ENCODE results near the gene PCSK4. TPM values are rescaled to one million over a fixed set of nuclear protein-coding genes. Genes with fewer than 3 reads are reported as not detected.
"Not testable (repeated sequence)": the region's sequence is repeated elsewhere in the genome, so short reads cannot be mapped to it uniquely, and the experiment has no call there.

PCSK4 gene
- total RNA-seq, 2 experiments from 2014 or later, result 1.8 to 3.9 TPM

- H3K4me3 Mint-ChIP-seq; POLR2A ChIA-PET; DNase-seq; H3K27ac Mint-ChIP-seq; H3K4me1 Mint-ChIP-seq; H3K36me3 Mint-ChIP-seq (ENCODE audit: low read depth); H3K9me3 Mint-ChIP-seq (ENCODE audit: low read depth); CTCF ChIA-PET; intact Hi-C loops (cut with DNase I, micrococcal nuclease); ATAC-seq: not testable (repeated sequence)
- peaks cover 14% of the 10 kb centered on the region for H3K27me3 Mint-ChIP-seq
Observed at GRCh38 chr19:1519802-1520201, 29.7 kb upstream of the PCSK4 start.

- H3K4me3 Mint-ChIP-seq, result no peak overlapping the region
Observed at GRCh38 chr19:1518471-1518870, 28.3 kb upstream of the PCSK4 start.

DNA sequence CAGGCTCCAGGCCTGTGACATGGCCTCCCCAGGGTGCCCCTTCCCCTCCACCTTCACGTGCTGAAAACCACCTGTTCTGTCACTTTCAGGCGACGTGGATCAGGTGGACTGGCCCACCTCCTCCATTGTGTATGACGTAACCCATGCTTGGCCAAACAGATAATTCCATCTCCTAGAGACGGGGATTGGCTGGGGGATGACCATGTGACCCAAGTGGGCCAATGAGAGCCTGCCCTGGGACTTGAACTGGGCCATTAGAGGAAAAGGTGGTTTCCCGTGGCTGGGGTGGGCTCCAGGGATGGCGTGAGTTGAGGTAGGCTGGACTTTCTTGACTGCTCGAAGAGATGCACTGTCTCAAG lies 26.2 kb upstream of the PCSK4 start:
- Mint-ChIP-seq H3K27me3 (no peaks in the 10 kb centered on the region), H3K36me3 (ENCODE audit: low read depth) (no peaks in the 10 kb centered on the region), H3K4me3 (no peak overlapping the region), H3K4me1 (peaks cover 7% of the 10 kb centered on the region), H3K27ac (no peak overlapping the region), H3K9me3 (ENCODE audit: low read depth) (no peaks in the 10 kb centered on the region)
- no peak for ATAC-seq
- intact Hi-C loops (cut with DNase I, micrococcal nuclease), result no loop called here
- CTCF ChIA-PET, result interaction anchor here (0.6 kb wide), 1 partner anchor 381 kb away, joined by 3 read pairs; no protein-coding TSS in a partner anchor
- POLR2A ChIA-PET, result interaction anchor here (0.7 kb wide), 1 partner anchor 434 kb away, joined by 5 read pairs; no protein-coding TSS in a partner anchor
- no peak for DNase-seq

More at GRCh38 chr19:1518471-1518870, 28.3 kb upstream of the PCSK4 start:
- ATAC-seq (no peak), DNase-seq (no peak)
- peaks cover 8% of the 10 kb centered on the region for H3K27me3 Mint-ChIP-seq
- intact Hi-C loops (cut with DNase I, micrococcal nuclease), result no loop called here
- H3K36me3 Mint-ChIP-seq (ENCODE audit: low read depth), result no peaks in the 10 kb centered on the region
- no peak overlapping the region for H3K27ac Mint-ChIP-seq
- ChIA-PET POLR2A (no interaction called here), CTCF (no interaction called here)
- H3K9me3 Mint-ChIP-seq (ENCODE audit: low read depth), result no peaks in the 10 kb centered on the region
- no peaks in the 10 kb centered on the region for H3K4me1 Mint-ChIP-seq

- ChIA-PET POLR2A (no interaction called here), CTCF (no interaction called here)
- intact Hi-C loops (cut with DNase I, micrococcal nuclease), result no loop called here
- Mint-ChIP-seq H3K4me3 (no peak overlapping the region), H3K27ac (no peak overlapping the region), H3K36me3 (ENCODE audit: low read depth) (no peaks in the 10 kb centered on the region), H3K9me3 (ENCODE audit: low read depth) (no peaks in the 10 kb centered on the region), H3K4me1 (peaks cover 7% of the 10 kb centered on the region), H3K27me3 (no peaks in the 10 kb centered on the region)
- DNase-seq (no peak), ATAC-seq (no peak)
Observed at GRCh38 chr19:1514986-1515721, 25.0 kb upstream of the PCSK4 start.

DNA sequence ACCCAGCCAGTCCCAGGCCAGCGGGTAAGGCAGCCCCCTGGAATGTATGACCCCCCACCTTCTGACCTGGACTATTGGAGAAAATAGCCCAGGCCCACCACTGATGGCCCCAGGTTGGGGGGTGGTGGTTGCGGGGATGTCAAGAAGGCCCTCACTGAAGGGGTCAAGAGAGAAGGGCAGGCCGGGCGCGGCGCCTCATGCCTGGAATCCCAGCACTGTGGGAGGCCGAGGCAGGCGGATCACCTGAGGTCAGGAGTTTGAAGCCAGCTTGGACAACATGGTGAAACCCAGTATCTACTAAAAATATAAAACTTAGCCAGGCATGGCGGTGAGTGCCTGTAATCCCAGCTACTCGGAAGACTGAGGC lies 24.1 kb upstream of the PCSK4 start:
- DNase-seq (no peak), ATAC-seq (no peak)
- Mint-ChIP-seq H3K27ac (no peak overlapping the region), H3K27me3 (no peaks in the 10 kb centered on the region), H3K36me3 (ENCODE audit: low read depth) (no peaks in the 10 kb centered on the region), H3K4me1 (peaks cover 7% of the 10 kb centered on the region), H3K9me3 (ENCODE audit: low read depth) (no peaks in the 10 kb centered on the region), H3K4me3 (no peak overlapping the region)
- ChIA-PET POLR2A (no interaction called here), CTCF (no interaction called here)
- intact Hi-C loops (cut with DNase I, micrococcal nuclease), result no loop called here

GRCh38 chr19:1513499-1514294 lies 23.5 kb upstream of the PCSK4 start:
- ATAC-seq, result peak; percentile 60
- DNase-seq, result peak; percentile 88
- CTCF ChIA-PET, result no interaction called here
- no peaks in the 10 kb centered on the region for H3K9me3 Mint-ChIP-seq (ENCODE audit: low read depth)
- POLR2A ChIA-PET, result no interaction called here
- H3K36me3 Mint-ChIP-seq (ENCODE audit: low read depth), result no peaks in the 10 kb centered on the region
- H3K4me3 Mint-ChIP-seq, result no peak overlapping the region
- H3K27me3 Mint-ChIP-seq, result no peaks in the 10 kb centered on the region
- H3K4me1 Mint-ChIP-seq, result peaks cover 7% of the 10 kb centered on the region
- H3K27ac Mint-ChIP-seq, result no peak overlapping the region
- intact Hi-C loops (cut with DNase I, micrococcal nuclease), result loop anchor here in 1 of 2 experiments (1.0 to 2.0 kb wide), 7 partner anchors 23 to 299 kb away; partner anchors contain the start of genes ATP8B3, C19orf25, DAZAP1 and PCSK4

GRCh38 chr19:1512671-1513498 lies 22.7 kb upstream of the PCSK4 start, which contains the start of gene ADAMTSL5:
ADAMTSL5 (minus strand) TSS chr19:1513019; CDS start chr19:1510943, 2,076 bp downstream.
- H3K36me3 Mint-ChIP-seq (ENCODE audit: low read depth), result no peaks in the 10 kb centered on the region
- ChIA-PET POLR2A (no interaction called here), CTCF (interaction anchor here (0.6 kb wide), 1 partner anchor 220 kb away, joined by 3 read pairs; no protein-coding TSS in a partner anchor)
- no peaks in the 10 kb centered on the region for H3K27me3 Mint-ChIP-seq
- H3K9me3 Mint-ChIP-seq (ENCODE audit: low read depth), result no peaks in the 10 kb centered on the region
- H3K4me1 Mint-ChIP-seq, result peaks cover 8% of the 10 kb centered on the region
- ATAC-seq (peak; percentile 87), DNase-seq (peak; percentile 86)
- no peak within 1 kb of the TSS for H3K27ac Mint-ChIP-seq
- peak within 1 kb of the TSS; percentile 70 for H3K4me3 Mint-ChIP-seq
- intact Hi-C loops (cut with DNase I, micrococcal nuclease), result loop anchor here in 1 of 2 experiments (1.0 to 2.0 kb wide), 7 partner anchors 23 to 299 kb away; partner anchors contain the start of genes ATP8B3, C19orf25, DAZAP1 and PCSK4

DNA sequence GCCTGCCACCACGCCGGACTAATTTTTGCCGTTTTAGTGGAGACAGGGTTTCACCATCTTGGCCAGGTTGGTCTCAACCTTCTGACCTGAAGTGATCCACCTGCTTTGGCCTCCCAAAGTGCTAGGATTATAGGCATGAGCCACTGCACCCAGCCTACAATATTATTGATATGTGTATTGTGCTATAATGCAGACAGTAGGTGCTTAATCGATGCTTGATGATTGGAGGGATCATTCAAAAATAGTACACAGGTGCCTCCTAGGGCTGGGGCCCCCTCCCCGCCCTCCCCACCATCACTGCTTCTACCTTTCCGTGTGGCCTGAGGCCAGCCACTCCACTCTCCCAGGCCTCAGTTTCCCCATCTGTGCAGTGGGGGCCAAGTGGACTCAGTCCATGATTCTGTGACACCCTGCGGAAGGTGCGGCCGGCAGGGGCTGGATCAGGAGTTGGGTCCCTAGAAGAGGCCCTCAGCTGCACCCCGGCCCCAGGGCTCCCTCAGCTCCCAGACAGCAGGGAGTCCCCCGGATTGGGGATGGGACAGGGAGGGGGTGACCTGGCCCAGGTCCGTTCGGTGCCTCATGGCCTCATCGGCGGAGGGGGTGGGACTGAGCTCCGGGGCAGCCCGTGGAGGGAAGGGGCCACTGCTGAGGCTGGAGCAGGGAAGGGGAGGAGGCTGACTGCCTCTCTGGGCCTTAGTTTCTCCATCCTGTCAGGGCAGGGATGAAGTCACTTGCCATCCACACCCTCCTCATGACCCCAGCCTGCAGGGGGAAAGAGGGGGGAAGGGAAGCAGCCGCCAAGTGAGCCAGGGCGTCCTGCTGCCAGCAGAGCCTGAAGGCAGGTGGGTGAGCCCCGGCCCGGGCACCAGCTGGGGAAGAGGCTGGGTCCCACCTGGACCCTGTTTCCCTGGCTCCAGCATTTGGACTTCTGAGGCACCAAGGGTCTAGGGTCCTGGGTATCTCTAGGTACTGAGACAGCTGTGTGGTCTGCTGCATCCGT lies 21.5 kb upstream of the PCSK4 start:
- no peaks in the 10 kb centered on the region for H3K36me3 Mint-ChIP-seq (ENCODE audit: low read depth)
- ATAC-seq, result no peak
- no peaks in the 10 kb centered on the region for H3K27me3 Mint-ChIP-seq
- ChIA-PET CTCF (interaction anchor here (0.6 kb wide), 1 partner anchor 218 kb away, joined by 3 read pairs; no protein-coding TSS in a partner anchor), POLR2A (no interaction called here)
- H3K27ac Mint-ChIP-seq, result no peak overlapping the region
- peak overlapping the region; percentile 70 for H3K4me3 Mint-ChIP-seq
- no peak for DNase-seq
- intact Hi-C loops (cut with DNase I, micrococcal nuclease), result loop anchor here in 1 of 2 experiments (2.0 kb wide), 1 partner anchor 233 kb away; no protein-coding TSS in a partner anchor
- peaks cover 12% of the 10 kb centered on the region for H3K4me1 Mint-ChIP-seq
- H3K9me3 Mint-ChIP-seq (ENCODE audit: low read depth), result no peaks in the 10 kb centered on the region

DNA sequence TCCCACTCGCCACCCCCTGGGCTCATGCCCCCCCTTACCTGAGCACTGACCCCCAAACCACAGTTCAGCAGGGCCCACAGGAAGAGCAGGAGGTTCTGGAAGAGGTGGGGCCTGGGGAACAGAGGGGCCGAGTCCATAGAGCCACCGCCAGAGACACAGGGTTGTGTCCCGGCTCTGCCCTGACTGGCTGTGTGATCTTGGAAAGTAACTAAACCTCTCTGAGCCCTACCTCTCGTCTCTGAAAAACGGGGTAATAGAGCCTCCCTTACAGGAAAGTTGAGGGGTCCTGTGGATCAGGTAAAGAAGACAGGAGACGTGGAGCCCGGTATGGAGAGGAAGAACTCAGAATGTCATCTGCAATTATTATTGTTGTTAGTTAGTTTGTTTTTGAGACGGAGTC lies 20.7 kb upstream of the PCSK4 start:
- intact Hi-C loops (cut with DNase I, micrococcal nuclease), result no loop called here
- DNase-seq, result no peak

DNA sequence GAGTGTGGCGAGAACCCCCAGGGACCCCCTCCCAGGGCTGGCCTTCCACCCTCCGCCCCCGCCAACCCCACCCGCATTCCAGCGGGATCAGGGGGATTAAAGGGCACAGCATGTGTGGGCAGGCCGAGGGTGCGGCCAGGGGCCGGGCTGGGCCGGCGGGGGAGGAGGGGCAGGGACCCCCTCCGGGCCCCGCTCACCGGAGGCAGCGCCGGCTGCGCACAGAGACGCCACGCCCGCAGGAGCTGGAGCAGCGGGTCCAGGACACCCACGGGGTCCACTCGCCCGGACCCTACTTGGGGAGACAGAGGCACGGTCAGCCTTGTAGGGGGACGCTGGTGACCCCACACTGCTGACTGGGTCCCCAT lies 20.3 kb upstream of the PCSK4 start:
- POLR2A ChIA-PET, result no interaction called here
- Mint-ChIP-seq H3K27me3 (no peaks in the 10 kb centered on the region), H3K4me1 (peaks cover 12% of the 10 kb centered on the region), H3K4me3 (no peak overlapping the region), H3K36me3 (ENCODE audit: low read depth) (no peaks in the 10 kb centered on the region), H3K9me3 (ENCODE audit: low read depth) (no peaks in the 10 kb centered on the region), H3K27ac (no peak overlapping the region)
- ATAC-seq, result no peak
- intact Hi-C loops (cut with DNase I, micrococcal nuclease), result no loop called here
- DNase-seq, result no peak
- CTCF ChIA-PET, result no interaction called here

More for the DNA sequence above, 20.7 kb upstream of the PCSK4 start:
- no peaks in the 10 kb centered on the region for H3K27me3 Mint-ChIP-seq
- ChIA-PET POLR2A (no interaction called here), CTCF (no interaction called here)
- peaks cover 12% of the 10 kb centered on the region for H3K4me1 Mint-ChIP-seq
- H3K9me3 Mint-ChIP-seq (ENCODE audit: low read depth), result no peaks in the 10 kb centered on the region
- ATAC-seq, result no peak
- H3K36me3 Mint-ChIP-seq (ENCODE audit: low read depth), result no peaks in the 10 kb centered on the region
- peak overlapping the region; percentile 34 for H3K27ac Mint-ChIP-seq
- no peak overlapping the region for H3K4me3 Mint-ChIP-seq

Data from activated CD4-positive, alpha-beta T cell treated with anti-CD3 and anti-CD28 coated beads for 36 hours (primary cell).